K562 (cell line): ENCODE data around the gene CEBPA. TPM values are rescaled to one million over a fixed set of nuclear protein-coding genes. Genes with fewer than 3 reads are reported as not detected.

Experiments
- ATAC-seq: fragments of 200-7000 bp; cut with Tn5 transposase; 3 replicates; pipeline ENCODE4 v1.9.1; 2020; ENCODE audit warnings: moderate library complexity
- BruUV-seq: library from RNA; stranded (reverse); fragments of 400-500 nt; replicated peaks from 2 replicates; lab custom pipeline; 2021; lab: Mats Ljungman, UMichigan
- CTCF ChIA-PET: fragments of 300-600 bp; formaldehyde crosslinking; extraction: SDS; loops from one replicate; lab custom pipeline; 2021; ENCODE audit warnings: low intra/inter-chr PET ratio; lab: Yijun Ruan, JAX
- POLR2A ChIA-PET: fragments of 300-600, 350-650 bp; sonication (Branson Sonifier 250); formaldehyde crosslinking; extraction: SDS; loops from one replicate; lab custom pipeline; 2021; ENCODE audit warnings: antibody characterized with exemption, inconsistent platforms; lab: Yijun Ruan, JAX
- DNase-seq, 4 experiments: peaks; one replicate each; pipeline versions ENCODE4 v3.0.0 to v3.0.0-alpha.2; 2011 to 2018; ENCODE audit warnings: low spot score in 3 of 4, mixed read lengths in 3 of 4; ENCODE audit errors: extremely low read depth in 1 of 4
- FAIRE-seq: peaks from 2 replicates; lab custom pipeline; 2011; peaks lifted over from hg19 to GRCh38; lab: Jason Lieb, UNC
- H2AFZ ChIP-seq: 2 replicates; pipeline ENCODE4 v1.6.0; 2011; ENCODE audit warnings: low read depth, low read length, control low read depth, inconsistent platforms
- H3K27ac ChIP-seq: fragments of 200-600 bp; 3 replicates; pipeline ENCODE4 v1.8.0; 2011; ENCODE audit warnings: low read depth, mild to moderate bottlenecking, control low read depth, inconsistent platforms, low read length, moderate library complexity, mixed read lengths; ENCODE audit errors: extremely low read depth
- H3K27me3 ChIP-seq, 2 experiments: fragments of 300-600 bp in 1 of 2; 2 replicates in 1 of 2; 3 replicates in 1 of 2; pipeline versions ENCODE4 v1.6.0 to v1.8.0; 2011; ENCODE audit warnings: inconsistent platforms in 2 of 2, low read length in 2 of 2, mild to moderate bottlenecking in 1 of 2, mixed read lengths in 1 of 2, moderate library complexity in 1 of 2; ENCODE audit not compliant: control insufficient read depth in 2 of 2, insufficient read depth in 2 of 2
- H3K36me3 ChIP-seq: fragments of 300-600 bp; 3 replicates; pipeline ENCODE4 v1.8.0; 2011; ENCODE audit warnings: mild to moderate bottlenecking, low read length, inconsistent platforms; ENCODE audit not compliant: control insufficient read depth, insufficient read depth
- H3K4me1 ChIP-seq, 2 experiments: fragments of 200-600 bp in 1 of 2; replicated peaks in 1 of 2; 2 replicates in 1 of 2; 3 replicates in 1 of 2; pipeline versions ENCODE4 v1.5.1 to v1.8.0; 2011; ENCODE audit warnings: inconsistent platforms in 2 of 2, low read length in 2 of 2, mild to moderate bottlenecking in 1 of 2, mixed read lengths in 1 of 2, moderate library complexity in 1 of 2; ENCODE audit not compliant: control insufficient read depth in 2 of 2, insufficient read depth in 2 of 2
- H3K4me2 ChIP-seq: 2 replicates; pipeline ENCODE4 v1.6.1; 2011; ENCODE audit warnings: low read length, control low read depth, inconsistent platforms, mixed read lengths; ENCODE audit not compliant: insufficient read depth
- H3K4me3 ChIP-seq: fragments of 200-600 bp; sonication (generic), shearing (Covaris generic); 2 replicates; pipeline ENCODE4 v1.5.1; 2016; ENCODE audit warnings: control low read depth, inconsistent platforms
- H3K79me2 ChIP-seq: fragments of 200-600 bp; 3 replicates; pipeline ENCODE4 v1.8.0; 2011; ENCODE audit warnings: low read length, inconsistent platforms; ENCODE audit not compliant: control insufficient read depth, insufficient read depth
- H3K9ac ChIP-seq, 2 experiments: 2 replicates each; pipeline versions ENCODE4 v1.6.0 to v1.6.1; 2011; ENCODE audit warnings: low read depth in 2 of 2, low read length in 2 of 2, control low read depth in 1 of 2, inconsistent platforms in 1 of 2, mild to moderate bottlenecking in 1 of 2, mixed read lengths in 1 of 2; ENCODE audit not compliant: insufficient read depth in 1 of 2
- H3K9me1 ChIP-seq: one replicate; pipeline ENCODE4 v1.6.0; 2011; ENCODE audit warnings: inconsistent platforms, mild to moderate bottlenecking, low read length, moderate library complexity; ENCODE audit not compliant: control insufficient read depth, insufficient read depth
- H3K9me3 ChIP-seq: replicated peaks from 2 replicates; pipeline ENCODE4 v1.5.1; 2011; ENCODE audit warnings: low read depth, low read length, inconsistent platforms; ENCODE audit not compliant: control insufficient read depth, insufficient read depth
- H4K20me1 ChIP-seq: replicated peaks from 2 replicates; pipeline ENCODE4 v1.6.1; 2011; ENCODE audit warnings: low read length, inconsistent platforms, mixed read lengths; ENCODE audit not compliant: control insufficient read depth, insufficient read depth
- CUX1 ChIP-seq: fragments of 200-800 bp; sonication (Bioruptor generic); IDR thresholded peaks from 2 replicates; pipeline ENCODE4 v1.6.1; 2016; ENCODE audit warnings: missing genetic modification characterization, missing compliant biosample characterization
- HNRNPH1 ChIP-seq: fragments of 200-400 bp; formaldehyde crosslinking; optimal IDR thresholded peaks from 2 replicates; pipeline ENCODE3; 2017; ENCODE audit warnings: low read depth, mild to moderate bottlenecking, low read length, moderate library complexity
- PCBP1 ChIP-seq: fragments of 200-400 bp; formaldehyde crosslinking; IDR thresholded peaks from 2 replicates; pipeline ENCODE4 v1.6.1; 2018; ENCODE audit warnings: mild to moderate bottlenecking, low read depth, low read length; ENCODE audit not compliant: poor library complexity, severe bottlenecking
- RBFOX2 ChIP-seq: fragments of 200-400 bp; formaldehyde crosslinking; IDR thresholded peaks from 2 replicates; pipeline ENCODE4 v1.6.1; 2017; ENCODE audit warnings: low read depth, mild to moderate bottlenecking, low read length, moderate library complexity
- RFX1 ChIP-seq: fragments of 450-650 bp; IDR thresholded peaks from 2 replicates; pipeline ENCODE4 v1.6.1; 2016; ENCODE audit warnings: mild to moderate bottlenecking, moderate library complexity
- SIN3B ChIP-seq: fragments of 450-650 bp; IDR thresholded peaks from 2 replicates; pipeline ENCODE4 v1.6.1; 2017; ENCODE audit warnings: low read depth, mild to moderate bottlenecking, moderate library complexity
- SMARCB1 ChIP-seq: IDR thresholded peaks from 2 replicates; pipeline ENCODE4 v1.6.1; 2011; ENCODE audit warnings: improper control_type of control experiment, low read depth; ENCODE audit not compliant: insufficient read length
- TFAM ChIP-seq: fragments of 250-450 bp; sonication (Bioruptor Pico); conservative IDR thresholded peaks from 2 replicates; pipeline ENCODE4 v1.5.0; 2021; ENCODE audit warnings: mild to moderate bottlenecking, moderate library complexity
- ZBTB9 ChIP-seq: fragments of 450-650 bp; formaldehyde crosslinking; IDR thresholded peaks from 2 replicates; pipeline ENCODE4 v1.4.0; 2020; ENCODE audit warnings: mild to moderate bottlenecking, moderate library complexity
- ZNF324 ChIP-seq: fragments of 250-450 bp; sonication (Bioruptor Pico); IDR thresholded peaks from 2 replicates; pipeline ENCODE4 v1.4.0; 2020; ENCODE audit warnings: mild to moderate bottlenecking
- in situ Hi-C: fragments of 300-500 bp; cut with MboI; formaldehyde crosslinking; loops from 4 replicates; pipeline ENCODE4 v1.15.0; 2018; ENCODE audit warnings: inconsistent platforms, mixed read lengths
- intact Hi-C: fragments of 100-400 bp; cut with micrococcal nuclease; formaldehyde crosslinking; loops from 2 replicates; pipeline ENCODE4 v1.14.2; 2022
- polyA plus RNA-seq, 8 experiments: library from polyadenylated mRNA; depleted of rRNA in 4 of 8; stranded (reverse) in 5 of 8; unstranded in 3 of 8; fragments of >200 nt; fragmentation: Nextera tagmentation in 2 of 8; fragmentation: Illumina TruSeq in 1 of 8; extraction: Ambion mirVana in 2 of 8; extraction: Trizol in 1 of 8; gene quantifications; 2 replicates each; pipeline versions ENCODE4 v1.2.1 to v1.2.3, GENCODE V29; 2011 to 2014; ENCODE audit warnings: inconsistent platforms in 1 of 8, missing spikeins in 1 of 8
- total RNA-seq, 7 experiments: library from RNA; depleted of rRNA in 6 of 7; stranded (reverse); fragments of >200 nt in 6 of 7; fragmentation: Illumina TruSeq in 2 of 7; extraction: Trizol in 2 of 7; gene quantifications; 2 replicates each; pipeline versions ENCODE4 v1.2.1 to v1.2.3, GENCODE V29; 2011 to 2021; ENCODE audit warnings: low replicate concordance in 1 of 7

Gene CEBPA
- total and polyA plus RNA-seq, 9 of the 15 experiments (the other 6 are each of a cell fraction or from before 2014, with no cell fraction given), result 0.03 to 0.59 (median 0.15) TPM; not detected in 2

- no peak for TF ChIP-seq RBFOX2
These were observed 13.7 kb downstream of the CEBPA start (continued) for GRCh38 chr19:33288666-33289065.

- DNase-seq, result no peak
- intact Hi-C loops, result no loop called here
- no peaks in the 10 kb centered on the region for H4K20me1 ChIP-seq
- peaks cover 3 to 6% of the 10 kb centered on the region in 2 experiments; a peak in 3 of 5 replicates for H3K4me1 ChIP-seq
- POLR2A ChIA-PET, result interaction anchor here (0.6 to 1.4 kb wide), 4 partner anchors 12 to 438 kb away, joined by 3 to 5 read pairs (median 4); no protein-coding TSS in a partner anchor
- H3K9me1 ChIP-seq, result no peaks in the 10 kb centered on the region
- H3K4me3 ChIP-seq, result no peak overlapping the region
- H3K9me3 ChIP-seq, result no peaks in the 10 kb centered on the region
- no peak for FAIRE-seq
- no peak overlapping the region for H3K4me2 ChIP-seq
- no peak overlapping the region for H3K27ac ChIP-seq
- no peak overlapping the region for H3K9ac ChIP-seq
- no peak overlapping the region for H2AFZ ChIP-seq
- H3K36me3 ChIP-seq, result no peaks in the 10 kb centered on the region
- no TSS peak for BruUV-seq
- peaks cover 22 to 67% of the 10 kb centered on the region in 2 experiments; a peak in 4 of 5 replicates for H3K27me3 ChIP-seq
- CTCF ChIA-PET, result no interaction called here
- ATAC-seq, result no peak
- in situ Hi-C loops, result no loop called here
- H3K79me2 ChIP-seq, result no peaks in the 10 kb centered on the region
- TF ChIP-seq PCBP1 (no peak), HNRNPH1 (no peak), TFAM (CRISPR knock-in tag) (no peak), SMARCB1 (no peak), CUX1 (CRISPR knock-in tag) (no peak), RFX1 (no peak), SIN3B (no peak), ZNF324 (CRISPR knock-in tag) (no peak), ZBTB9 (CRISPR knock-in tag) (no peak)
These were observed 14.4 kb downstream of the CEBPA start for GRCh38 chr19:33287927-33288326.
